ENCODE measurements around the gene GPR161. TPM values are rescaled to one million over a fixed set of nuclear protein-coding genes. Genes with fewer than 3 reads are reported as not detected.
A peak's percentile ranks its signal among the peaks of the same experiment; 100 is the strongest.

Gene GPR161
- total and polyA plus RNA-seq, 2 donors (not counting 1 experiment from before 2014, with no cell fraction given) = 0.07 to 0.22 TPM

- Histone ChIP-seq H3K4me3 (ENCODE audit: control extremely low read depth in 1 of 5, extremely low read depth in 1 of 5, insufficient read depth in 1 of 5, low read depth in 2 of 5, low read length in 4 of 5) (no peak overlapping the region), H3K9me3 (ENCODE audit: control extremely low read depth in 1 of 3, control insufficient read depth in 2 of 3, insufficient read depth in 1 of 3, low read length in 2 of 3) (no peaks in the 10 kb centered on the region), H3K79me2 (ENCODE audit: control insufficient read depth, insufficient read depth, low read length) (no peaks in the 10 kb centered on the region), H3K27ac (ENCODE audit: low read length in 2 of 2) (no peak overlapping the region), H3K36me3 (replicated peaks in 1 of 2; ENCODE audit: control extremely low read depth in 1 of 2, control insufficient read depth in 1 of 2, extremely low read depth in 1 of 2, insufficient read depth in 2 of 2, low read length in 1 of 2) (peaks cover 0 to 8% of the 10 kb centered on the region in 2 experiments), H4K20me1 (ENCODE audit: control insufficient read depth, insufficient read depth, low read length, poor library complexity, severe bottlenecking) (no peaks in the 10 kb centered on the region), H2AFZ (ENCODE audit: insufficient read depth, low read depth, low read length, poor library complexity, severe bottlenecking) (no peak overlapping the region), H3K9ac (ENCODE audit: low read length) (no peak overlapping the region), H3K4me1 (ENCODE audit: control insufficient read depth in 2 of 2, insufficient read depth in 2 of 2, low read length in 2 of 2) (peaks cover 0 to 5% of the 10 kb centered on the region in 2 donors), H3K27me3 (replicated peaks in 1 of 4; ENCODE audit: control extremely low read depth in 1 of 4, control insufficient read depth in 3 of 4, insufficient read depth in 4 of 4, low read length in 3 of 4) (no peaks in the 10 kb centered on the region), H3K4me2 (replicated peaks; ENCODE audit: low read depth, low read length, poor library complexity, severe bottlenecking) (no peak overlapping the region)
- H3K9me3 Mint-ChIP-seq (ENCODE audit: insufficient read depth) = no peaks in the 10 kb centered on the region
- peak; percentile 86 for ATAC-seq (ENCODE audit: low read depth)
- no peak overlapping the region for H3K4me3 Mint-ChIP-seq
- ChIA-PET POLR2A (no interaction called here), CTCF (interaction anchor here (0.5 to 3.5 kb wide), 33 partner anchors 7 to 1266 kb away, joined by 3 to 18 read pairs (median 4); no protein-coding TSS in a partner anchor)
- no peaks in the 10 kb centered on the region for H3K27me3 Mint-ChIP-seq
- DNase-seq = peak; percentile 63
- TF ChIP-seq EZH2 (IDR thresholded peaks at IDR 0.05; ENCODE audit: borderline replicate concordance, insufficient read depth, low read depth, low read length, poor library complexity, severe bottlenecking) = no peak
- peak; percentile 86 for TF ChIP-seq CTCF (IDR thresholded peaks at IDR 0.05)
- 27% methylated on average over 5 of the region's 8 CpGs for WGBS (ENCODE audit: insufficient coverage)
- H3K4me1 Mint-ChIP-seq = peaks cover 2% of the 10 kb centered on the region
- intact Hi-C loops (cut with micrococcal nuclease) = loop anchor here (10.0 kb wide), 1 partner anchor 367 kb away; no protein-coding TSS in a partner anchor
- no peak overlapping the region for H3K27ac Mint-ChIP-seq
These were observed 54.5 kb downstream of the GPR161 start for GRCh38 chr1:168082008-168082876.
